H1 (cell line): ENCODE measurements around the gene LRRC32. TPM values are rescaled to one million over a fixed set of nuclear protein-coding genes. Genes with fewer than 3 reads are reported as not detected.

Experiments
- ASH2L ChIP-seq: fragments of 200-600, 300-600 bp; sonication (generic); IDR thresholded peaks from one replicate; pipeline ENCODE4 v1.7.1; 2017; ENCODE audit warnings: low read length
- CTCF ChIP-seq, 3 experiments: IDR thresholded peaks; 1 replicate in 2 of 3; 2 replicates in 1 of 3; pipeline versions ENCODE4 v1.5.1 to v1.6.1; 2011; ENCODE audit warnings: low read length in 3 of 3, mild to moderate bottlenecking in 3 of 3, inconsistent platforms in 2 of 3, low read depth in 1 of 3, moderate library complexity in 1 of 3; ENCODE audit not compliant: insufficient read depth in 1 of 3; ENCODE audit errors: control extremely low read depth in 1 of 3
- E2F6 ChIP-seq: IDR thresholded peaks from 2 replicates; pipeline ENCODE4 v1.6.1; 2012; ENCODE audit warnings: inconsistent platforms
- HDAC2 ChIP-seq, 2 experiments: fragments of 300-600 bp in 1 of 2; sonication (generic) in 1 of 2; IDR thresholded peaks; 2 replicates each; pipeline ENCODE4 v1.6.1; 2011 to 2012; ENCODE audit warnings: low read depth in 2 of 2, low read length in 2 of 2, mild to moderate bottlenecking in 2 of 2, moderate library complexity in 2 of 2, borderline replicate concordance in 1 of 2, inconsistent platforms in 1 of 2
- RNF2 ChIP-seq: fragments of 200-900, 300-1000 bp; sonication (generic); IDR thresholded peaks from 2 replicates; pipeline ENCODE4 v1.7.1; 2016; ENCODE audit warnings: borderline replicate concordance, low read depth, mild to moderate bottlenecking, antibody characterized with exemption, low read length; ENCODE audit not compliant: poor library complexity, severe bottlenecking; ENCODE audit errors: missing control alignments
- SIN3A ChIP-seq, 2 experiments: IDR thresholded peaks in 1 of 2; conservative IDR thresholded peaks in 1 of 2; 2 replicates each; pipeline ENCODE4 v1.6.1; 2011 to 2012; ENCODE audit warnings: low read length in 2 of 2, improper control_type of control experiment in 1 of 2, low read depth in 1 of 2, mild to moderate bottlenecking in 1 of 2
- TEAD4 ChIP-seq: IDR thresholded peaks from 2 replicates; pipeline ENCODE4 v1.6.1; 2012; ENCODE audit warnings: low read depth, low read length, inconsistent platforms, mixed read lengths
- YY1 ChIP-seq: IDR thresholded peaks from 2 replicates; pipeline ENCODE4 v1.6.1; 2011; ENCODE audit warnings: low read depth, mild to moderate bottlenecking, low read length
- polyA plus RNA-seq, 7 experiments: library from polyadenylated mRNA; depleted of rRNA in 3 of 7; stranded (reverse) in 5 of 7; unstranded in 2 of 7; fragments of >200 nt in 5 of 7; fragments of 200-250 nt in 2 of 7; gene quantifications; 1 replicate in 5 of 7; 2 replicates in 1 of 7; 4 replicates in 1 of 7; pipeline versions ENCODE4 v1.2.1 to v1.2.3, GENCODE V29; 2011 to 2013; ENCODE audit warnings: missing spikeins in 2 of 7, mixed read lengths in 2 of 7
- total RNA-seq: library from RNA; stranded (reverse); fragmentation: NEBNext Ultra II Directional; extraction: Animal tissue kit (Norgen Biotek cat#: 25700); gene quantifications from 2 replicates; pipeline ENCODE4 v1.2.1, GENCODE V29; 2021

The LRRC32 gene
- total and polyA plus RNA-seq, 2 of the 8 experiments (the other 6 are each of a cell fraction or from before 2014, with no cell fraction given) = 0.99 to 1.9 TPM

- TF ChIP-seq HDAC2 (IDR thresholded peaks at IDR 0.05; ENCODE audit: borderline replicate concordance in 1 of 2, low read depth in 2 of 2, low read length in 2 of 2) (no peak), TEAD4 (no peak), SIN3A (conservative IDR thresholded peaks at IDR 0.05 in 1 of 2, IDR thresholded peaks at IDR 0.05 in 1 of 2; ENCODE audit: low read depth in 1 of 2, low read length in 2 of 2) (no peak), RNF2 (no peak), ASH2L (no peak), YY1 (no peak), E2F6 (no peak), CTCF (IDR thresholded peaks at IDR 0.05; ENCODE audit: control extremely low read depth in 1 of 3, insufficient read depth in 1 of 3, low read depth in 1 of 3, low read length in 3 of 3) (no peak)
These were observed 46.6 kb downstream of the LRRC32 start (continued) for GRCh38 chr11:76623884-76624419.
